Hepatic stellate cell (primary cell): ENCODE measurements around the gene LSP1.
"Not testable (repeated sequence)": the region's sequence is repeated elsewhere in the genome, so short reads cannot be mapped to it uniquely, and the experiment has no call there.

Source experiments
- DNase-seq: peaks from one replicate; pipeline ENCODE4 v3.0.0; 2011; ENCODE audit warnings: low spot score

Gene LSP1

DNA sequence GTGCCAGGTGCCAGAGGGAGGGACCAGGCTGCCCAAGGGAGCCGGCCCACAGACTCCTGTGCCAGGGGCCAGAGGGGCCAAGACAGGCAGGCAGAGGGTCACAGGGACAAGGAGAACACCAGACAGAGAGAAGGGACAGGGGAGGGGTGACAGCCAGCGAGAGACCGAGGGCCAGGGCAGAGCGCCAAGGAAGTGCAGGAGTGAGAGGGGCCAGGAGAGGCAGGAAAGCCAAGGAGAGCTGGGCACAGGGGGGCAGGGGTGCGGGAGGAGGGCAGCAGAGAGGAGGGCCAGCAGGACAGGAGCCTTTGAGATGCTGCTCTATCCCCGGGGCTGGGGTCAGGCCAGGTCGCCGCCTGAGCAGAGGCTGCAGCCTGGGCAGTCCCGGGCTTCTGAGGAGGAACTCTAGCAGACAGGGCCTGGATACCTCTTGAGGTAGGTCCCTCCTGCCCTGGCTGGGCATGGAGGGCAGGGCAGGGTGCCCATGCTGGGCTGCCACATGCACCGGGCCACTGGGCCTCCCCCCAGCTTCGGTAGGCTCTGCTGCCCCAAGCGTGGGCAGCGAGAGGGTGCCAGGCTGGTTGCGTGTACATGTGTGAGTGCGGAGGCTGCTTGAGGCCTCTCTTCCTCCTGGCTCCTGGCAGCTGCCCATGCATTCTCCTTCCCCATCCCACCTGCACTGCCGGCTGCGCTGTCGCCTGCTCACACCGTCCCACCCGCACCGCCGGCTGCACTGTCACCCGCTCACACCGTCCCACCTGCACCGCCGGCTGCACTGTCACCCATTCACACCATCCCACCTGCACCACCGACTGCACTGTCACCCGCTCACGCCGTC lies 12.2 kb downstream of the LSP1 start:
- no peak for DNase-seq

GRCh38 chr11:1866226-1866625 lies 13.3 kb downstream of the LSP1 start:
- DNase-seq: no peak

GRCh38 chr11:1866776-1867175 lies 13.9 kb downstream of the LSP1 start:
- DNase-seq: no peak

DNA sequence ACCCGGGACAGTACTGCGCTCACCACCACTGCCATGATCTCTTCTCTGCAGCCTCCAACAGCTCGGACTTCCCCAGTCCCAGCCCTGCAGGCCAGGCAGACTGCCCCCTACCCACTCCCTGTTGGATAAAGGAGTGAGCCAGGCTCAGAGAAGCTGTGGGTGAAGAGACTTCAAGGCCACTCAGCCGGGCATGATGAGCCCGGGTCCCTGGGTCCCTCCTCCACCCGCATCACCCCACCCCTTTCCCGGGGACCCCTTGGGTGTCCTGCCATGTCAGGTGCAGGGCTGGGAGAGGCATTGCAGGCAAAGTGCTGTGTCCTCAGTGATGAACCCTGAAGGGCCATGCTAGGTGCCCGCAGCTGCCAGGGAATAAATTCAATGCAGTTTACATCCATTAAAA lies 14.5 kb downstream of the LSP1 start:
- no peak for DNase-seq

DNA sequence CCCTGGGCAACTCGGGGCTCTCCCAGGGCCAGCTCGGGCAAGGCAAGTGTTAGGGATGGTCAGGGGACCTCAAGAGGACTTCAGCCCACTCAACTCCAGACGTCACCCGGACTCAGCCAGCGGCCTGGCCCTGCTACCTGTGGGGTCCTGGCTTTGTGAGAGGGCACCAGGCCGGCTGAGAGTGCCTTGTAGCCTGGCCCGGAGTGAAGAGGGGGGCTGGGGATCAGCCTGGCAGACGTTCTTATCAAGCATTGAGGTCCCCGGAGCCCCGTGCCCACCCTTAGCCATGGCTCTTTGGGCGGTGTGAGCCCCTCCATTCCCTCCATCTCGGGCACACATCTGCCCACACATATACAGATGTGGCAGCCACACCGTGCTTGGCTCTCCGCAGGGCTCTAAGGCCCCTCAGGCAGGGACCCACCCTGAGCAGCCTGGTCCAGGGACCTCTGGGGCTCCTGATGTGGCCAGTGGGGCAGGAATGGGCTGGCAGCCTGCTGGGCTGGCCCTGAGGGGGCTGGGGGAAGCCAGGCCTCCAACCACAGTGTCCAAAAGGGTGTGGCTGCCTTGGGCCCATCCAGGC lies 15.3 kb downstream of the LSP1 start:
- no peak for DNase-seq

DNA sequence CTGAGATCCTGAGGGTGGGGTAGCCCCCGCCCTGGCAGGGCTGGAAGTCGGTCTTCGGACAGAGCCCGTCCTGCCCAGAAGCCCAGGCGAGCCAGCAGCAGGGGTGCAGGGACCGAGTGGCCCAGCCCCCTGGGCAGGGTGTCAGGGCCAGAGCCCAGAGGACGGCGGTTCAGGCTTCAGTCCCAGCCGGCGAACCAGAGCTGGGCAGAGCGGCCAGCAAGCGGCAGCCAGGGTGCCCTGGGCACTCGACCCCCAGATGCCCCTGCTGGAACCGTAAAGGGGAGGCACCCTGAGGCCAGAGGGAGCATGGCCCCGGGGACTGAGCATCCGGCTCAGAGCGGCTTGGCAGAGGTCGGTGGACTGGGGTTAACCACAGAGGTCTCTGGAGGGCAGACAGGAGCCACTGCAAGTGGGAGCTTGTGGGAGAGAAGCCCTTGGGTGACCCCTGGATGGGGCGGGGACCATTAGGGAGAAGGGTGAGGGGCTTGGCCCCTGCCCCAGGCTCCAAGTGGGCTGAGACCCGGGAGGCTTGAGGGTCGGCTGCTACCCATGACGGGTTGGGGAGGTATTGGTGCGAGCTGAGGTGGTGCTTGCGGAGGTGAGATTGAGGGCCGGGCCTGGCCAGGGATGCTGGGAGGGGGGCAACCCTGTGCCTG lies 15.9 kb downstream of the LSP1 start:
- no peak for DNase-seq

DNA sequence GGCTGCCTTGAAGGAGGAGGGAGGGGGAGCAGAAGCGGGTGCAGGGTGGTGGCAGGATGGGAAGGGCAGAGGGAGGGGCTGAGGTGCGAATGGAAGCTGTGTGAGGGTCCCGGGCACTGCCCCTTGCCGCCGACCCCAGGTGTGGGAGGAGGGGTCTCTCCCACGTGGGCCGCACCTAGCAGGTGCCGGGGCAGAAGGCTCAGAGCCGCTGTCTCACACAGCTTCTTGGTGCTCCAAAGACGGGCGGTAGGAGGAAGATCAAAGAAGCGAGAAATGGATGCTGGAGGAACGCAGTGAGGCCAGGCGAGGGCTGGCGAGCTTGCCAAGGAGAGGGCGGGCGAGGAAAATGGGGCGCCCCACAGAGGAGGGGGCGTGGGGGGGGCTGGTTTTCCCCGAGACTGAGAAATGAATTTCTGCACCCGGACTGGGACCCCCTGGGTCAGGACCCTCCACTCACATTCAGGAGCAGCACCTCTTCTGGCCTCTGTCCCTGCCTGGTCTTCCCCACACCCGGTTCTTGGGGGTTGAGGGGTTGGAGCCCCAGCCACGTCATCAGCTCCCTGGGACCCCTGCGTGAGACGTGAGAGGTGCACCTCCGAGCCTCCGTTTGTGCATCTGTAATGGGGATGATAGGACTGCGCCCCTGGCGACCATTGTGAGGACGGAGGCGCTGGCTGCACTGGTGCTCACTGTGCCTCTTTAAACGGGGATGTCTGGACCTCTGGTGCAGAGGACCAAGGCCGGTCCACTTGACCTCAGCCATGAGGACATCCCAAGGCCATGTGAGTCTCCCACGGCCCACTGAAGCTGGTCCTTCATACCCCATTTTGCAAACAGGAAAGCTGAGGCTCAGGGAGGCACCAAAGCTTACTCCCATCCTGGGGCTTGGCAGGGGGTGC lies 16.8 kb downstream of the LSP1 start:
- DNase-seq: no peak

DNA sequence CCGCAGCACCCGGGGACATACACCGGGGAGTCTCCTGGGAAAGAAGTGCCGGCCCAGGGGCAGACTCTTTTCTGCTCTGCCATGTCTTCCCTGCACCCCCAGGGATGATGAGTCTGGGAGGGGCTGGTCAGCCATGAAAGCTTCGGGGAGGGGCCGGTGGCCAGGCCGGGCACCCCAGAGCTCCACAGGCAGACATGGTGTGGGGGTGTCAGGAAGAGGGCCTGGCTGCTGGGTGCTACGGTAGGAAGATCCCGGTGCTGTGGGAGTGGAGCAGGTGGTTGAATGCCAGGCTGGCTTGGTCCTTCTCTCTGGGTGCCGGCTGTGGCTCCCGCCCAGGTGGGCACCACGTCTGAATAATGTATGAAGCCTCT lies 17.4 kb downstream of the LSP1 start:
- no peak for DNase-seq

DNA sequence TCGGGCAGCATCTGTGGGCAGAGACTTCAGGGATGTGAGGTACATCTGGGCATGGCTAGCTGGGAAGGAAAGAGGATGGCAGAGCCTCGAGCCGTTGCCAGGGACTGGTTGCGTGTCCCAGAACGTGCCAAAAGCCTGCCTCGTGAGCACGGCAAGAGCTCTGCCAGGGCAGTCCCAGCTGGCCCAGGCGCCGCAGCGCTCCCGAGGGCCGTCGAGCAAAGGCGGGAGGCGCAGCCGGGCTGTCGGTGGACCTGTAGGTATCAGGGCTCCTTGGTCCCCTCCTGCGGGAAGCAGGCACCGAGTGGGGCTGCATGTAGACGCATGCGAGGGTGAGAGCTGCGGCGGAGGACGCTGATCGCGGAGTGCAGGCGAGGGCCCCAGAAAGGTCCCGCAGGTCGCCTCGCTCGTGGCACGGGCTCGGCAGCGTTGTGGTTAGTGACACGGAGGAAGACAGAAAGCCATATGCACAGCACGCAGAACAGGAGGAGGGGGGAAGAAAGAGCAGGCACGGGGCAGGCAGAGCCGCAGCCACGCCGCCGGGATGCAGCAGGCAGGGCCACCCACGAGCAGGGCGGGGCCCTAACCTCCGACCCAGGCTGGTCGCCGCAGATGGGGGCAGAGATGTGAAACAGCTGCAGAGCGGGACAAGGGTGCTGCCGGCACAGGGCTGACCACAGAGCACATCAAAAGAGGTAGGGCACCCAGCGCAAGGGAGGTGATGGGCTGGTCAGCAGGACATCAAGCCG lies 18.0 kb downstream of the LSP1 start:
- DNase-seq: no peak

DNA sequence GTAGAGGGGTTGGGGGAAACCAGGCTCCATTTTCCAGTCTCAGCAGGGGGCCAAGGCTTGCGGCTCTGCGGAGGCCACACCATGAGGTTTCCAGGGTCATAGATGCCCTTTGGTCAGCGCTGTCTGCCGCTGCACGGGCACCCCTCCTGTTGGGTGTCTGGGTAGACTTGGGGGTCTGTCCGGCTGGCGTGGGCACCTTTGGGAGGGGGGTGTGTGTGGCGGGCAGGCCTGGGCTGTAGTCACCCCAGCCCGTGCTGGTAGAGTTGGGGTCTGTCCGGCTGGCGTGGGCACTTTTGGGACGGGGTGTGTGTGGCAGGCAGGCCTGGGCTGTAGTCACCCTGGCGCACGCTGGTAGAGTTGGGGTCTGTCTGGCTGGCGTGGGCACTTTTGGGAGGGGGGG lies 18.6 kb downstream of the LSP1 start:
- no peak for DNase-seq

DNA sequence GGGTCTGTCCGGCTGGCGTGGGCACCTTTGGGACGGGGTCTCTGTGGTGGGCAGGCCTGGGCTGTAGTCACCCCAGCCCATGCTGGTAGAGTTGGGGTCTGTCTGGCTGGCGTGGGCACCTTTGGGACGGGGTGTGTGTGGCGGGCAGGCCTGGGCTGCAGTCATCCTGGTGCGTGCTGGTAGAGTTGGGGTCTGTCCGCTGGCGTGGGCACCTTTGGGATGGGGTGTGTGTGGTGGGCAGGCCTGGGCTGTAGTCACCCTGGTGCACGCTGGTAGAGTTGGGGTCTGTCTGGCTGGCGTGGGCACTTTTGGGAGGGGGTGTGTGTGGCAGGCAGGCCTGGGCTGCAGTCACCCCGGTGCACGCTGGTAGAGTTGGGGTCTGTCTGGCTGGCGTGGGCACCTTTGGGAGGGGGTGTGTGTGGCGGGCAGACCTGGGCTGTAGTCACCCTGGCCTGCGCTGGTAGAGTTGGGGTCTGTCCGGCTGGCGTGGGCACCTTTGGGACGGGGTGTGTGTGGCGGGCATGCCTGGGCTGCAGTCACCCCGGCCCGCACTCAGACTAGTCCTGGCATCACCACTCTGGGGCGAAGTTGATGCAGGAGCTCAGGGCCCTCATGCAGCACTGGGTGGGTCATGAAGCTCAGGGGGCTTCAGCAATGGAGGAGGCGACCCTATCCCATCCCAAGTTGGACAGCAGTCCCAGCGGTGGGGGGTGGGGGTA lies 19.5 kb downstream of the LSP1 start:
- no peak for DNase-seq

DNA sequence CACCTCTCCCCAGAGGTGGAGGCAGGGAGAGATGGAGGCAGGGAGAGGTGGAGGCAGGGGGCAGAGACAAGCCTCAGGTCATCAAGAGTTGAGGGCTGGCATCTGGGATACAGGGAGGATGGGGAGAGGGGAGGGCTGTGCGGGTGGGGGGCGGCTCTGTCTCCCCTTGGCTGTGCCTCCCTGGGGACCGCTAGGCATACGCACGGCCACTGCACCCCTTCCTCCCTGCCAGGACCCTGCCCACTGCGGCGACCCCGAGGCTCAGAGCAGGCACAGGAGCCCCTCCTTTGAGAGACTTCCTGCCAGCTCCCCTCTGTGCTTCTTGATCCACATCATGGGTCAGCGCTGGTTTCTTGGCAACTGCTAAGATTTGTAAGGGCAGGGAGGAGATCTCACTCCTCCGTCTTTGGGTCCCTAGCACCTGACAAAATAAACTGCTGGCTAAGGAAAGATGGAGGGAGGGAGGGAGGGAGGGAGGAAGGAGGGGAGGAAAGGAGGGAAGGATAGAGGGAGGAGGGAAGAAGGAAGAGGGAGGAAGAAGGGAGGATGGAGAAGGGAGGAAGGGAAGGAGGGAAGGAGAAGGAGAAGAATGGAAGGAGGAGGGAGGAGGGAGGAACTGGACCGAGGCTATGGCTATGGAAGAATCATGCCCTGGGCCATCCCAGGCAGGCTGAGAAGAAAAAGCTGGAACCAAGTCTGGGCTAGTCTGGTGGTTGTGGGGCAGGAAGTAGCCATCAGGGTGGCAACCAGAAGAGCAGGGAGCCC lies 20.3 kb downstream of the LSP1 start:
- DNase-seq: peak; percentile 59

GRCh38 chr11:1873813-1874150 lies 20.9 kb downstream of the LSP1 start:
- DNase-seq: not testable (repeated sequence)

DNA sequence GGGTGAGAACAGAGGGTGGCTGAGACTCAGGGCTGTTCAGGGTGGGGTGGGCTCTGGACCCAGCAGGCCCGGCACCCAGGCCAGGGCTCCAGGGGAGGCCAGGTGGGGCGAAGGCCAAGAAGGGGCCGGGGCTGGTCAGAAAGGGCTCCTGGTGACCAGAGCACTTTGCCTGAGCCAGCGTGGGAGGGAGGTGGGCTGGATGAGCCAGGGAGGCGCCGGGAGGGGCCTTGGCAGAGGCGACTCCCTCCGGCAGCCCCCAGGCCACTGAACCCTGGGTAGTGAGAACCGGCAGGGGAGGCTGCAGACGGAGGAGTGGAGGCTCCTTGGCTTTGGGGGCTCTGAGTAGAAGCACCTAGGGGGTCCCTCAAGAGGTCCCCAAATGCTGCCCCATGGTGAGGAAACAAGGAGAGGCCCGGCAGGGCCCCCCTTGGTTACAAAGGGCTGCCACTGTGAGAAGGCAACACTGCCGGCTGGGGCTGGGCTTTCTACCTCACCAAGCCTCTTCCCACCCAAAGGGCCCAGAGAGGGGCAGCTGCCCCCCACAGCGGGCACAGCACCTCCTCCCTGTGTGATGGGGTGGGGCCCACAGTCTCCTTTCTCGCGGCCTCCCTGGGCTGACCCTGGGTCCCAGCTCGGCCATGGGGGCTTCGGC lies 21.7 kb downstream of the LSP1 start:
- not testable (repeated sequence) for DNase-seq

DNA sequence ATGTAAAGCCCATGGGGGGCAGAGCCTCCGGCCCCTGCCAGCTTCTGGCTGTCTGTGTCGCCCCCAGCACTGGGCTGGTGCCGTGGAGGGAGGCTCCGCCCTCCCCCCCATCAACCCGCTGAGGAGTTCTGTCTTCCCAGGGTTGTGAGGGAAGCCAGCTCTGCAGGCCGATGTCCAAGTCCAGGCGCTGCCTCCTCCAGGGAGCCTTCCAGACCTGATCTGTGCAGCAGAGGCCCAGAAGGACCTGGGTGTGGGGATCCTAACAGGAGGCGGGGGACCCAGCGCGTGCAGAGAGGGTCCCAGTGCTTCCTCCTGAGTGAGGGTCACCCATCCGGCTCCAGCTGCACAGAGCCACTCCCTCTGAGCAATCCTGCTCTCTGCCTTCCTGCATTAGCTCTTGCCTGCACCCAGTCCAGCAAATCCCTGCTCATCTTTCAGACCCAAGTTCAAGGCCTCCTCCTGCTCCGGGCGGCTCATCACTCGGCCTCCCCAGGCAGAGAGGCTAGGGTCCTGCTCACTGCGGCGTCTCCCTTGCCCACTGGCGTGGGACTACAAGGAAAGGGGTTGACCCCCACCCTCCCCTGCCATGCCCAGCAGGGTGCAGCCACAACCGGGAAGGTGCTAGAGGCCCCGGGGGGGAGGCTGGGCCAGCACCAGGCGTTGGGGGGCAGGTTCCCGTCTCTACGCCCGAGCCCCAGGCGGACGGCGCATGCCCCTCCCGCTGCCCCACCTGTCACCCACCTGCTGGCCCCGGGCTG lies 22.4 kb downstream of the LSP1 start:
- DNase-seq: no peak

- not testable (repeated sequence) for DNase-seq
These were observed 23.0 kb downstream of the LSP1 start for GRCh38 chr11:1875851-1876301.

- DNase-seq: peak; percentile 58
These were observed 23.6 kb downstream of the LSP1 start for GRCh38 chr11:1876361-1877063.
